DND-41 (cell line): ENCODE measurements around the gene KIRREL3.

Source experiments
- ATAC-seq: fragments of 200-7000 bp; cut with Tn5 transposase; 3 replicates; pipeline ENCODE4 v1.9.1; 2021; ENCODE audit warnings: low read depth; ENCODE audit not compliant: insufficient read depth
- DNase-seq: peaks from one replicate; pipeline ENCODE4 v3.0.0-alpha.2; 2020
- H2AFZ ChIP-seq: 2 replicates; pipeline ENCODE4 v1.6.0; 2012; ENCODE audit warnings: low read depth, low read length
- H3K27ac ChIP-seq: 2 replicates; pipeline ENCODE4 v1.5.1; 2012; ENCODE audit warnings: low read length, inconsistent platforms
- H3K27me3 ChIP-seq: fragments of 200-600 bp; sonication (generic); 2 replicates; pipeline ENCODE4 v1.6.0; 2012; ENCODE audit warnings: low read length, mild to moderate bottlenecking, inconsistent platforms; ENCODE audit not compliant: insufficient read depth, poor library complexity
- H3K36me3 ChIP-seq: 2 replicates; pipeline ENCODE4 v1.5.1; 2012; ENCODE audit warnings: low read length, inconsistent platforms; ENCODE audit not compliant: insufficient read depth
- H3K4me1 ChIP-seq: 2 replicates; pipeline ENCODE4 v1.5.1; 2012; ENCODE audit warnings: mild to moderate bottlenecking, low read length; ENCODE audit not compliant: insufficient read depth
- H3K4me2 ChIP-seq: 2 replicates; pipeline ENCODE4 v1.6.0; 2012; ENCODE audit warnings: mild to moderate bottlenecking, moderate library complexity, low read length, inconsistent platforms; ENCODE audit not compliant: insufficient read depth
- H3K4me3 ChIP-seq, 2 experiments: fragments of 200-600 bp in 1 of 2; shearing (Covaris generic) in 1 of 2; 2 replicates each; pipeline ENCODE4 v1.5.1; 2012 to 2016; ENCODE audit warnings: inconsistent platforms in 2 of 2, low read length in 2 of 2, mild to moderate bottlenecking in 2 of 2, low read depth in 1 of 2, moderate library complexity in 1 of 2
- H3K79me2 ChIP-seq: 2 replicates; pipeline ENCODE4 v1.6.0; 2012; ENCODE audit warnings: low read length, inconsistent platforms; ENCODE audit not compliant: insufficient read depth
- H3K9ac ChIP-seq: 2 replicates; pipeline ENCODE4 v1.6.0; 2012; ENCODE audit warnings: low read depth, mild to moderate bottlenecking, inconsistent platforms, low read length, moderate library complexity
- H3K9me3 ChIP-seq: 2 replicates; pipeline ENCODE4 v1.5.1; 2012; ENCODE audit warnings: low read length, moderate library complexity, mild to moderate bottlenecking, inconsistent platforms; ENCODE audit not compliant: insufficient read depth, severe bottlenecking
- H4K20me1 ChIP-seq: 2 replicates; pipeline ENCODE4 v1.6.0; 2012; ENCODE audit warnings: low read length; ENCODE audit not compliant: insufficient read depth
- CTCF ChIP-seq: IDR thresholded peaks from 2 replicates; pipeline ENCODE4 v1.5.1; 2012; ENCODE audit warnings: borderline replicate concordance, low read length, moderate library complexity, mild to moderate bottlenecking; ENCODE audit not compliant: poor library complexity, severe bottlenecking; ENCODE audit errors: extremely low read depth
- EZH2 ChIP-seq: IDR thresholded peaks from 3 replicates; pipeline ENCODE4 v1.6.1; 2012; ENCODE audit warnings: borderline replicate concordance, low read depth, mild to moderate bottlenecking, moderate library complexity, low read length, inconsistent platforms; ENCODE audit not compliant: severe bottlenecking

KIRREL3 gene

DNA sequence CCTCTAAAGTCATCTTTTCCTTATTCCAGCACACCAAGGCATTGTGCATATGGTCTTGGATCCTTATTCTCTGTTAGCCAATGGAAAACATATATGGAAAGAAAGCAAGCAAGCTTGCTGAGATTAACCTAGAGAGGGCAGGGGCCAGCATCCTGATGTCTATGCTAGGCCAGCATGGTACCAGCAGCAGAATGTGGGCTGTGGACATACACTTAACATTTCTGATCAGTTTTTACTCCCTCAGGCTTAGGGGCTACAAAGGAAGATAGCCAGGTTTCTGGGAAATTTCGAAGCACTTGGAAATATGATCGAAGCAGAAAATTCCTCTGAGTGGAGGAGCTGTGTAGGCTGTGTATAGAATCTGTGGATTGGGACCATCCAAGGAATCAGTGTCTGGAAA lies 578.1 kb downstream of the KIRREL3 start:
- TF ChIP-seq CTCF (no peak), EZH2 (no peak)
- H3K4me2 ChIP-seq = no peak overlapping the region
- no peaks in the 10 kb centered on the region for H3K27me3 ChIP-seq
- no peaks in the 10 kb centered on the region for H3K4me1 ChIP-seq
- H3K36me3 ChIP-seq = no peaks in the 10 kb centered on the region
- H3K9me3 ChIP-seq = no peaks in the 10 kb centered on the region
- no peak overlapping the region for H2AFZ ChIP-seq
- DNase-seq = no peak
- H4K20me1 ChIP-seq = no peaks in the 10 kb centered on the region
- no peak overlapping the region for H3K27ac ChIP-seq
- no peak for ATAC-seq
- H3K4me3 ChIP-seq = no peak overlapping the region
- H3K79me2 ChIP-seq = no peaks in the 10 kb centered on the region
- no peak overlapping the region for H3K9ac ChIP-seq

DNA sequence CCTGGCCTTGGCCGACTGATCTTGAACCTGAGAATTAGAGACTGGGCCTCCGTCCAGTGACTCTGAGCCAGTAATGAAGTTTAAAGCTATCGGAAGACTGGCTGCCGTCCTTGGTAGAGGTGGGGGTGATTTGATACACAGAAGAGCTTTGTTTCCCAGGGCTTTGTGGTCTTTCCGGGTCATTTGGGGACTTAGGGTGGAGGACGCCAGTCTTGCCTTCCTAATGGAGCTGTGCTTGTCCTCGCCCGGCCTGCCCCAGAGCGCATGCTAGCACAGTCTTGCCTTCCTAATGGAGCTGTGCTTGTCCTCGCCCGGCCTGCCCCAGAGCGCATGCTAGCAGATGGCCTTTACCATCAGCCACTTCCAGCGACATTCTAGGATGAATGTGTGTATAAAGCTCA lies 579.3 kb downstream of the KIRREL3 start:
- DNase-seq (no peak), ATAC-seq (no peak)
- H2AFZ ChIP-seq = no peak overlapping the region
- no peaks in the 10 kb centered on the region for H4K20me1 ChIP-seq
- no peak overlapping the region for H3K9ac ChIP-seq
- H3K4me2 ChIP-seq = no peak overlapping the region
- no peak overlapping the region for H3K27ac ChIP-seq
- H3K4me3 ChIP-seq = no peak overlapping the region
- TF ChIP-seq EZH2 (no peak), CTCF (no peak)
- H3K27me3 ChIP-seq = no peaks in the 10 kb centered on the region
- H3K36me3 ChIP-seq = no peaks in the 10 kb centered on the region
- H3K4me1 ChIP-seq = no peaks in the 10 kb centered on the region
- H3K9me3 ChIP-seq = no peaks in the 10 kb centered on the region
- no peaks in the 10 kb centered on the region for H3K79me2 ChIP-seq

DNA sequence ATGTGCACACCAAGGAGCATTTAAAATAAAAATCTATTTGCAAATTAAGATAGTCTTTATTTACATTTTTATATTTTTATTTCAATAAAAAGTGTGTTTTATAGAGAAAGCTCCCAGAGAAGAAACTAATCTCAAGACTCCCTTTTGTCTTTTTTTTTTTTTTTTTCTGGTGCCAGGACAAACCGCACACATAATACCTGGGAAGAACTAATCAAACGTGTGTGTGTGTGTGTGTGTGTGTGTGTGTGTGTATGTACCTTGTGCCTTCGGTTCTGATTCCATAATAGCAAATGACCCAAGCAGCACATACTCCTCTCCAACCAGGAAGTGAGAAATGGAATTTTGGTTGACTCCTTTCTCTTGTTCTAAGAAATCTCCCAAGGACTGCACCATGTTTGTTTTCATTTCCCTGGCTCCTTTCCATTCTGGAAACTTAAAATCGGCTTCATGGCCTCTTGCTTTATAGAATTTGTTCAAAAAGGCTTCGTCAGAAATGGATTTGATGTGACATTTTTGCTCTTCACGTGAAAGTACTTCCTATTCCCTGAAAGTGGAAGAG lies 579.8 kb downstream of the KIRREL3 start:
- no peak for DNase-seq
- Histone ChIP-seq H3K9ac (no peak overlapping the region), H3K27ac (no peak overlapping the region), H3K4me1 (no peaks in the 10 kb centered on the region), H4K20me1 (no peaks in the 10 kb centered on the region), H3K4me3 (no peak overlapping the region), H3K4me2 (no peak overlapping the region), H3K79me2 (no peaks in the 10 kb centered on the region), H3K9me3 (no peaks in the 10 kb centered on the region), H3K36me3 (0 out of 2 replicates have a peak, but pooled peaks cover under 1% of the 10 kb centered on the region), H3K27me3 (no peaks in the 10 kb centered on the region), H2AFZ (no peak overlapping the region)
- no peak for TF ChIP-seq EZH2
- no peak for TF ChIP-seq CTCF
- ATAC-seq = no peak
